PFSK-1 (cell line): ENCODE data around the gene ACOX1.

ENCODE experiments used
- FOXP2 ChIP-seq: optimal IDR thresholded peaks from 2 replicates; pipeline ENCODE3; 2011; ENCODE audit warnings: borderline replicate concordance, control low read depth, inconsistent platforms; ENCODE audit not compliant: insufficient read depth; ENCODE audit errors: extremely low read length, extremely low read depth
- POLR2AphosphoS5 ChIP-seq: IDR thresholded peaks from 2 replicates; pipeline ENCODE4 v1.6.1; 2012; ENCODE audit warnings: low read depth, mild to moderate bottlenecking, control low read depth, low read length, moderate library complexity
- REST ChIP-seq, 2 experiments: IDR thresholded peaks; 2 replicates each; pipeline versions ENCODE4 v1.6.1 to v1.8.0; 2011 to 2012; ENCODE audit warnings: low read depth in 2 of 2, low read length in 2 of 2, control low read depth in 1 of 2, inconsistent platforms in 1 of 2, mild to moderate bottlenecking in 1 of 2, moderate library complexity in 1 of 2; ENCODE audit not compliant: insufficient read depth in 1 of 2
- SIN3A ChIP-seq: IDR thresholded peaks from 2 replicates; pipeline ENCODE4 v1.6.1; 2012; ENCODE audit warnings: mild to moderate bottlenecking, low read length, moderate library complexity, borderline replicate concordance; ENCODE audit not compliant: insufficient read depth
- TAF1 ChIP-seq: IDR thresholded peaks from 2 replicates; pipeline ENCODE4 v1.6.1; 2012; ENCODE audit warnings: low read length, control low read depth, borderline replicate concordance; ENCODE audit not compliant: insufficient read depth

GRCh38 chr17:76002100-76002499 is 23.1 kb upstream of the ACOX1 start:
- TF ChIP-seq POLR2AphosphoS5, result no peak
- TF ChIP-seq TAF1, result no peak
- TF ChIP-seq REST (IDR thresholded peaks at IDR 0.05; ENCODE audit: insufficient read depth in 1 of 2, low read depth in 2 of 2, low read length in 2 of 2), result no peak
- no peak for TF ChIP-seq FOXP2
- no peak for TF ChIP-seq SIN3A
